GM04504 (cell line): ENCODE measurements around the gene VAMP8.
"Not testable (repeated sequence)": the region's sequence is repeated elsewhere in the genome, so short reads cannot be mapped to it uniquely, and the experiment has no call there.

Experiments
- DNase-seq: peaks from one replicate; pipeline ENCODE4 v3.0.0-alpha.2; 2012; ENCODE audit warnings: low read depth

Gene VAMP8

GRCh38 chr2:85598594-85599340, 21.4 kb downstream of the VAMP8 start:
- DNase-seq = no peak

- DNase-seq = no peak
Observed at GRCh38 chr2:85599468-85600234, 22.3 kb downstream of the VAMP8 start.

- DNase-seq = no peak
Observed at GRCh38 chr2:85600235-85600575, 22.8 kb downstream of the VAMP8 start.

GRCh38 chr2:85600951-85601770, 23.8 kb downstream of the VAMP8 start:
- no peak for DNase-seq

GRCh38 chr2:85601771-85602475, 24.5 kb downstream of the VAMP8 start:
- DNase-seq = peak; percentile 26

GRCh38 chr2:85602476-85603234, 25.3 kb downstream of the VAMP8 start, which contains the start of gene TMEM150A:
TMEM150A (minus strand) TSS chr2:85602698; CDS start chr2:85601948, 750 bp downstream.
- DNase-seq = peak; percentile 77

GRCh38 chr2:85604133-85604444, 26.7 kb downstream of the VAMP8 start:
- not testable (repeated sequence) for DNase-seq

- no peak for DNase-seq
Observed at GRCh38 chr2:85604568-85605339, 27.4 kb downstream of the VAMP8 start.

- DNase-seq = peak; percentile 20
Observed at GRCh38 chr2:85605406-85606115, 28.2 kb downstream of the VAMP8 start.

- no peak for DNase-seq
Observed at GRCh38 chr2:85606116-85606455, 28.7 kb downstream of the VAMP8 start.

- DNase-seq = no peak
Observed at GRCh38 chr2:85607268-85608215, 30.2 kb downstream of the VAMP8 start.

- no peak for DNase-seq
Observed at GRCh38 chr2:85611217-85611704, 33.9 kb downstream of the VAMP8 start.

- DNase-seq = peak; percentile 65
Observed at GRCh38 chr2:85611705-85612587, 34.6 kb downstream of the VAMP8 start, which contains the start of gene C2orf68. C2orf68 (minus strand) TSS chr2:85612066; CDS start chr2:85611984, 82 bp downstream.

- no peak for DNase-seq
Observed at GRCh38 chr2:85613717-85614515, 36.5 kb downstream of the VAMP8 start.

- not testable (repeated sequence) for DNase-seq
Observed at GRCh38 chr2:85614757-85615156, 37.4 kb downstream of the VAMP8 start.

- no peak for DNase-seq
Observed at GRCh38 chr2:85615413-85615728, 38.0 kb downstream of the VAMP8 start.

- not testable (repeated sequence) for DNase-seq
Observed at GRCh38 chr2:85617723-85618122, 40.3 kb downstream of the VAMP8 start.
